Thoracic aorta (tissue), 2 donors: ENCODE results near the gene TNS4. TPM values are rescaled to one million over a fixed set of nuclear protein-coding genes. Genes with fewer than 3 reads are reported as not detected.

Experiments
- ATAC-seq: fragments of 150-250 bp; one replicate; pipeline ENCODE4 v1.8.0; 2017; ENCODE audit warnings: low read depth; ENCODE audit not compliant: insufficient number of reproducible peaks, low FRiP score
- DNase-seq: peaks from one replicate; pipeline ENCODE4 v3.0.0-alpha.2; 2020; ENCODE audit warnings: low spot score
- H3K27ac ChIP-seq, 2 donors: fragments of 200-600 bp; sonication (generic); 1 replicate in 1 of 2; 2 replicates in 1 of 2; pipeline ENCODE4 v1.5.1; 2016; ENCODE audit warnings: mild to moderate bottlenecking in 2 of 2, moderate library complexity in 2 of 2
- H3K27me3 ChIP-seq: fragments of 200-600 bp; sonication (generic); replicated peaks from 2 replicates; pipeline ENCODE4 v1.6.0; 2016; ENCODE audit warnings: mild to moderate bottlenecking; ENCODE audit not compliant: insufficient read depth
- H3K36me3 ChIP-seq: fragments of 200-600 bp; sonication (generic); one replicate; pipeline ENCODE4 v1.5.1; 2016
- H3K4me1 ChIP-seq, 2 donors: fragments of 200-600 bp; sonication (generic); 1 replicate in 1 of 2; 2 replicates in 1 of 2; pipeline versions ENCODE4 v1.5.1 to v1.6.0; 2016; ENCODE audit warnings: low read depth in 2 of 2, mild to moderate bottlenecking in 1 of 2; ENCODE audit not compliant: control insufficient read depth in 1 of 2
- H3K4me3 ChIP-seq: fragments of 200-600 bp; sonication (generic); 2 replicates; pipeline ENCODE4 v1.5.1; 2016; ENCODE audit warnings: mild to moderate bottlenecking
- H3K9me3 ChIP-seq: fragments of 200-600 bp; sonication (generic); 2 replicates; pipeline ENCODE4 v1.5.1; 2016
- CTCF ChIP-seq: fragments of 200-600 bp; sonication (generic); IDR thresholded peaks from one replicate; pipeline ENCODE4 v1.5.1; 2019; ENCODE audit warnings: antibody characterized with exemption
- total RNA-seq, 2 donors: library from RNA; depleted of rRNA; stranded (reverse); fragments of >200 nt; gene quantifications; one replicate each; pipeline versions ENCODE4 v1.1.0 to v1.2.3, GENCODE V29; 2016

Gene TNS4
- total RNA-seq, 2 donors from 2014 or later = 0.14 to 0.78 TPM

- Histone ChIP-seq H3K4me3 (no peak overlapping the region), H3K9me3 (no peaks in the 10 kb centered on the region), H3K27ac (no peak overlapping the region), H3K4me1 (no peaks in the 10 kb centered on the region), H3K27me3 (no peaks in the 10 kb centered on the region), H3K36me3 (no peaks in the 10 kb centered on the region)
- DNase-seq = no peak
- no peak for TF ChIP-seq CTCF
- no peak for ATAC-seq
Measured at GRCh38 chr17:40519089-40519775, 17.8 kb upstream of the TNS4 start.

- no peaks in the 10 kb centered on the region for H3K9me3 ChIP-seq
- H3K4me3 ChIP-seq = no peak overlapping the region
- ATAC-seq (no peak), DNase-seq (no peak)
- no peaks in the 10 kb centered on the region for H3K4me1 ChIP-seq
- no peaks in the 10 kb centered on the region for H3K36me3 ChIP-seq
- H3K27me3 ChIP-seq = no peaks in the 10 kb centered on the region
- H3K27ac ChIP-seq = no peak overlapping the region
- TF ChIP-seq CTCF = no peak
Measured at GRCh38 chr17:40518401-40519088, 17.1 kb upstream of the TNS4 start.

- no peak for DNase-seq
- no peak overlapping the region for H3K4me3 ChIP-seq
- no peaks in the 10 kb centered on the region for H3K36me3 ChIP-seq
- TF ChIP-seq CTCF = no peak
- ATAC-seq = no peak
- no peaks in the 10 kb centered on the region for H3K27me3 ChIP-seq
- H3K27ac ChIP-seq = no peak overlapping the region
- no peaks in the 10 kb centered on the region for H3K4me1 ChIP-seq
- no peaks in the 10 kb centered on the region for H3K9me3 ChIP-seq
Measured at GRCh38 chr17:40517981-40518380, 16.6 kb upstream of the TNS4 start.

- DNase-seq (no peak), ATAC-seq (no peak)
- H3K4me3 ChIP-seq = no peak overlapping the region
- H3K27ac ChIP-seq = no peak overlapping the region
- H3K9me3 ChIP-seq = no peaks in the 10 kb centered on the region
- no peak for TF ChIP-seq CTCF
- H3K36me3 ChIP-seq = no peaks in the 10 kb centered on the region
- H3K4me1 ChIP-seq = no peaks in the 10 kb centered on the region
- H3K27me3 ChIP-seq = no peaks in the 10 kb centered on the region
Measured at GRCh38 chr17:40517286-40517662, 15.9 kb upstream of the TNS4 start.

GRCh38 chr17:40516581-40517285 is 15.3 kb upstream of the TNS4 start:
- H3K27me3 ChIP-seq = no peaks in the 10 kb centered on the region
- H3K36me3 ChIP-seq = no peaks in the 10 kb centered on the region
- DNase-seq = no peak
- ATAC-seq = no peak
- H3K27ac ChIP-seq = no peak overlapping the region
- no peaks in the 10 kb centered on the region for H3K9me3 ChIP-seq
- H3K4me1 ChIP-seq = no peaks in the 10 kb centered on the region
- H3K4me3 ChIP-seq = no peak overlapping the region
- TF ChIP-seq CTCF = no peak
